Right lung (tissue), 5 donors: ENCODE results near the gene PKLR. TPM values are rescaled to one million over a fixed set of nuclear protein-coding genes. Genes with fewer than 3 reads are reported as not detected.
"Not testable (repeated sequence)": the region's sequence is repeated elsewhere in the genome, so short reads cannot be mapped to it uniquely, and the experiment has no call there.

Experiments used
- DNase-seq, 2 donors: peaks; one replicate each; pipeline ENCODE4 v3.0.0-alpha.2; 2013
- polyA plus RNA-seq, 5 donors: library from polyadenylated mRNA; unstranded; fragments of 120-200 nt; gene quantifications; one replicate each; pipeline versions ENCODE4 v1.2.1 to v1.2.3, GENCODE V29; 2013; ENCODE audit warnings: inconsistent platforms in 1 of 5, low replicate concordance in 1 of 5; ENCODE audit not compliant: insufficient read length in 5 of 5, insufficient read depth in 1 of 5

PKLR gene
- polyA plus RNA-seq, 5 donors = 0.09 to 0.46 TPM; not detected in 3

- no peak for DNase-seq
Measured at GRCh38 chr1:155256058-155256852, 45.0 kb downstream of the PKLR start.

- peak; percentile 87 to 88 for DNase-seq
Measured at GRCh38 chr1:155255243-155256007, 45.8 kb downstream of the PKLR start, which contains the start of gene ENTREP3. TSS of gene ENTREP3 (minus strand) at chr1:155255483. CDS start at chr1:155254877, 606 bp downstream.

- DNase-seq = no peak
Measured at GRCh38 chr1:155254714-155255242, 46.5 kb downstream of the PKLR start.

- no peak for DNase-seq
Measured at GRCh38 chr1:155254228-155254713, 47.0 kb downstream of the PKLR start.

GRCh38 chr1:155253797-155254196, 47.4 kb downstream of the PKLR start:
- no peak for DNase-seq

GRCh38 chr1:155253208-155253607, 48.0 kb downstream of the PKLR start:
- no peak for DNase-seq

- DNase-seq = no peak
Measured at GRCh38 chr1:155251566-155251965, 49.7 kb downstream of the PKLR start.

GRCh38 chr1:155250633-155251449, 50.4 kb downstream of the PKLR start:
- DNase-seq = peak; percentile 85 to 89

GRCh38 chr1:155250246-155250632, 51.0 kb downstream of the PKLR start:
- DNase-seq = no peak

GRCh38 chr1:155247667-155248553, 53.3 kb downstream of the PKLR start:
- no peak for DNase-seq

GRCh38 chr1:155246796-155247195, 54.4 kb downstream of the PKLR start:
- DNase-seq = not testable (repeated sequence)

- DNase-seq = no peak
Measured at GRCh38 chr1:155245163-155245524, 56.1 kb downstream of the PKLR start.

GRCh38 chr1:155244368-155245162, 56.7 kb downstream of the PKLR start:
- DNase-seq = peak; percentile 96 to 97

GRCh38 chr1:155242805-155243358, 58.4 kb downstream of the PKLR start:
- DNase-seq = no peak

GRCh38 chr1:155241841-155242264, 59.4 kb downstream of the PKLR start:
- DNase-seq = no peak

- peak; percentile 66 to 73 for DNase-seq
Measured at GRCh38 chr1:155241069-155241679, 60.1 kb downstream of the PKLR start.
